Cardiac septum (tissue), 1 donor: ENCODE measurements around the gene SOD2. TPM values are rescaled to one million over a fixed set of nuclear protein-coding genes. Genes with fewer than 3 reads are reported as not detected.
"Not testable (repeated sequence)": the region's sequence is repeated elsewhere in the genome, so short reads cannot be mapped to it uniquely, and the experiment has no call there.

Experiments
- DNase-seq: peaks from one replicate; pipeline ENCODE4 v3.0.0-alpha.2; 2020; ENCODE audit warnings: low spot score
- intact Hi-C: fragments of 100-400 bp; cut with DNase I; formaldehyde crosslinking; loops from one replicate; pipeline ENCODE4 v1.14.0; 2022
- total RNA-seq: library from RNA; stranded (reverse); fragmentation: NEBNext Ultra II Directional; extraction: Animal tissue kit (Norgen Biotek cat#: 25700); gene quantifications from one replicate; pipeline ENCODE4 v1.2.1, GENCODE V29; 2021
- donor health status: DM: no; HTN: no; CAD: no.

The SOD2 gene
- total RNA-seq, 1 donor from 2014 or later: 666 TPM

DNA sequence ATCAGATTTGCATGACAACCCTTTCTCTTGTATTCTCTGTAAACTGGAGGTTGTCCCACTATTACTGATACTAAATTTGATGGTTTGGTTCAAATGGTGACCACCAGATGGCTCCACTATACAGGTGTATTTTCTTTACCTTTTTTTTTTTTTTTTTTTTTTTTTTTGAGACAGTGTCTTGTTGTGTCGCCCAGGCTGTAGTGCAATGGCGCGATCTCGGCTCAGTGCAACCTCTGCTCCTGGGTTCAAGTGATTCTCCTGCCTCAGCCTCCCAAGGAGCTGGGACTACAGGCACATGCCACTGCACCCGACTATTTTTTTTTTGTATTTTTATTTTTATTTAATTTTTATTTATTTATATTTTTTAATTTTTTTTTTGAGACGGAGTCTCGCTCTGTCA lies 27.7 kb upstream of the SOD2 start:
- intact Hi-C loops: loop anchor here (10.0 kb wide), 1 partner anchor 244 kb away; the partner anchor contains the start of gene IGF2R
- DNase-seq: no peak

DNA sequence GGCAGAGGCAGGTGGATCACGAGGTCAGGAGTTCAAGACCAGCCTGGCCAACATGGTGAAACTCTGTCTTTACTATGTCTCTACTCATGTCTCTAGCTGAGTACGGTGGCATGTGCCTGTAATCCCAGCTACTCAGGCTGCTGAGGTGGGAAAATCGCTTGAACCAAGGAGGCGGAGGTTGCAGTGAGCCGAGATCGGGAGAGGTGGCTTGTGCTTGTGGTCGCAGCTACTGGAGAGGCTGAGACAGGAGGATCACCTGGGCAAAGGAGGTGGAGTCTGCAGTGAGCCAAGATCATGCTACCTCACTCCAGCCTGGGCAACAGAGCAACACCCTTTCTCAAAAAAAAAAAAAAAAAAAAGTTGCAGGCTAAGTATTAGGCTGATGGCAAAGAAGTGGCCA lies 26.2 kb upstream of the SOD2 start:
- no peak for DNase-seq
- intact Hi-C loops: no loop called here

DNA sequence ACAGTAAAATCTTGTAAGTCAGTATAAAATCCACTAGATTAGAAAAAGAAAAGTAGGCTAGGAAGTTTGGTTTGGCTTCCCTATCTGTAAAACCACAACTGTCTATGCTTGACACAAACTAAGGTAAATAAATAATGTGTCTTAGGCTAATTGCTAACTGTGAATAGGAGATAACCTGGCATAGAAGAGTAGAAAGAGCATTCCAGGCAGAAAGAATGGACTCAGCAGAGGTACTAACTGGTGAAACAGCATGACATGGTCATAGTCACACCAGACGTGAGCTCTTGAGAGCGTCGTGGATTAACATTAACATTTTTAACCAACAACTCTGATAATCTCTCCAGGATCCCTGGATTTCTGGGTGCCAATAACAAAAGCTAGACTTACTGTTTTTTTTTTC lies 25.6 kb upstream of the SOD2 start:
- no peak for DNase-seq
- intact Hi-C loops: no loop called here

DNA sequence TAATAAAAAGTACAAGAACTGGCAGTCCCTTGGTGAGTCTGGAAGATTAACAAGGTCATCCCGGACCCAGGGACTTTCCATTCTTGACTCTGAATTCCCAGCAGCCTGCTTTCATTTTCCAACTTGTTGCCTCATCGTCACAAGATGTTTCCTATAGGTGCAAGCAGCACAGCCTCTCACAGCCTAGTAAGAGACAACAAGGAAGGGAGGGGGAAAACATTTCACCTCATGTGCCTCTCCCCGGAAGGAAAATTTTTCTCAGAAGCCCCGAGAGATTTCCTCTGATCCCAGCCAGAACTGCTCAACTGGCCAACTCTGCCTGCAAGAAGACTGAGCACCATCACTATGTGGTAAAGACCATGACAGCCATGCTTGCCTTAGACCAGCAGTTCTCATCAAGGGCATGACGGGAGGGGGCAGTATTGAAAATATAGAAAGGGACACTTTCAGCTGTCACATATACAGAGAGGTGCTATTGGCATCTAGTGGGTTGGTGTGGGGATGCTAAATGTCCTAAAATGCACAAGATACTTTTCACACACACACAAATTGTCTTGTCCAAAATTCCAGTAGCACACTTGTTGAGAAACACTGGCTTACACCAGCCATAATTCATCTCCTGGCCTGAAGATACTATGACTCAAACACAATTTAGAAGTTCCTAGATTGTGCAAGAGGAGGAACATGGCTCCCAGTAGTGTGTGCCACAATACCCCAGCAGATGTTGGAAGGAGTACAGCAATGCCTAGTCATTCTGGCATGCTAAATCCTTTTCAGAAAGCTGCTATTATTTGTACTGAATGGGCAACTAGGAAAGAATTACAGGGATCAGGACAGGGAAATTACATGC lies 23.4 kb upstream of the SOD2 start:
- intact Hi-C loops: no loop called here
- no peak for DNase-seq

DNA sequence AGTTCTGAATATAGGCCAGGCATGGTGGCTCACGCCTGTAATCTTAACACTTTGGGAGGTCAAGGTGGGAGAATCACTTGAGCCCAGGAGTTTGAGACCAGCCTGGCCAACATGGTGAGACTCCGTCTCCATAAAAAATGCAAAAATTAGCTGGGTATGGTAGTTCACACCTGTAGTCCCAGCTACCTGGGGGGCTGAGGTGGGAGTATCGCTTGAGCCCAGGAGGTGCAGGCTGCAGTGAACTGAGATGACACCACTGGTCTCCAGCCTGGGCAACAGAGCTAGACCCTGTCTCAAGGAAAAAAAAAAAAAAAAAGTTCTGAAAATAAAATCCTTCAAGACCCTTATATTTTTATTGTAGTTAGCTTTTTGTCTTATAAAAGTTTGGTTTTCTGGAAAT lies 22.6 kb upstream of the SOD2 start:
- intact Hi-C loops: no loop called here
- no peak for DNase-seq

DNA sequence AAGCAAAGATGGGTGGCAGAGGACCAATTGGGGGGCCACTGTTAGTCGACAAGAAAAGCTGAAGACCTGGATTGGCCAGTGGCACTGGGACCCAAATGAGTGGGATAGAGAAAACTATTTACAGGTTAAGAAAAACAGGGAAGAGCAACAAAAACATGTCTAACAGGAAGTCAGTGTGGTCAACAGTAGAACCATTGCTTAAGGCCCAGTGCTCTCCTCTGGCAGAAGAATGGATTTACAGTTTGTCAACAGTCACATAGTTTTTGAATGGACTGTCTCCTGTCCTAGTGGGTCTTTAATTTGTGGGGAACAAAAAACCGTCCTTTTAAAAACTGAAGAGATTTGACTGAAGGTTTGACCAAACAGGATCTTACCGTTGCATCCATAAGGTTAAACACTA lies 22.1 kb upstream of the SOD2 start:
- intact Hi-C loops: no loop called here
- DNase-seq: no peak

DNA sequence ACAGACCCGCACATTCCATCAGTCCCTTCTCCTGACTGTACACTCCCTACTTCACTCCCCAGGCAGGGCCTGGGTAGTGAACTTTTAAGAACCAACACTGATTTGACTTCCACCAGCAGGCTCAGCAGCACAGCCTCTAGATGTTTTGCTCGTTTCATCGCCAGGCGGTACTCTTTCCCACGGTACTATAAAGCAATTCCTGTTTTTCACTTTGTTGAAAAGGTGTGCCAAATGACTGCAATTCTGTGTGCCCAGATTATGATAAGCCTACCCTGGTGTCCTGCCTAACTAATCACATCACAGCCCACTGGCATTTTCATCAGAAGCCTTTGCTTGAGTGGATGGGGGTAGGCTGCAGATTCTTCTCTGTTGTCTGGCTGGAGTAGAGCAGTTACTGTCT lies 21.4 kb upstream of the SOD2 start:
- no peak for DNase-seq
- intact Hi-C loops: no loop called here

DNA sequence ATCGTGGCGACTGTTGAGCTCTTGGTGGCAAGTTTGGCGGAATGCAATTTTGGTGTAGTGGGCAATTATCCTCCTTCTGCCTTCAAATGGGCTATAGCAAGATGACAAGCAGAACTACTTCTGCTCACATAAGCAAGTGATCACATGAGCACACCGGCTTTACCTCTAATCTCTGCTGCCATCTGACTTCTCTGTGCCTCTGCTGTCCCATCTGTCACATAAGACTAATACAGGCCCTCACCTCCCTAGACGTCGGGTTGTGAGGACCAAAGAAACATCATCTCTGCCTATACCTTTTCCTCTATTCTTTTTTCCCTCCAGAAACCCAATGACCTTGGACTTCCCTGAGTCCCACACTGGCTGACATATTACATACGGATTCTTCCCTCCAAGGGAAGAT lies 20.9 kb upstream of the SOD2 start:
- DNase-seq: no peak
- intact Hi-C loops: no loop called here

DNA sequence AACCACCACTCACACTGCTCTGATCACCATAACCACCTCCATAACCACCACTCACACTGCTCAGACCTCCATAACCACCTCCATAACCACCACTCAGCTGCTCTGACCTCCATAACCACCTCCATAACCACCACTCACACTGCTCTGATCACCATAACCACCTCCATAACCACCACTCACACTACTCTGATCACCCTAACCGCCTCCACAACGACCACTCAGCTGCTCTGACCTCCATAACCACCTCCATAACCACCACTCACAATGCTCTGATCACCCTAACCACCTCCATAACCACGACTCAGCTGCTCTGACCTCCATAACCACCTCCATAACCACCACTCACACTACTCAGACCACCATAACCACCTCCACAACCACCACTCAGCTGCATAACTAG lies 19.3 kb upstream of the SOD2 start:
- DNase-seq, intact Hi-C loops: not testable (repeated sequence)

DNA sequence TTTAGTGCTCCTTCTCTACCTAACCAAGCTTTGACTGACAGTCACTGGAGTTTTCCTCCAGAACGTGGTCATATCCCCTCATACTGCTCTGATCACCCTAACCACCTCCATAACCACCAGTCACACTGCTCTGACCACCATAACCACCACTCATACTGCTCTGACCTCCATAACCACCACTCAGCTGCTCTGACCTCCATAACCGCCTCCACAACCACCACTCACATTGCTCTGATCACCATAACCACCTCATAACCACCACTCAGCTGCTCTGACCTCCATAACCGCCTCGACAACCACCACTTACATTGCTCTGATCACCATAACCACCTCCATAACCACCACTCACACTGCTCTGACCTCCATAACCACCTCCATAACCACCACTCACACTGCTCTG lies 17.6 kb upstream of the SOD2 start:
- intact Hi-C loops, DNase-seq: not testable (repeated sequence)

DNA sequence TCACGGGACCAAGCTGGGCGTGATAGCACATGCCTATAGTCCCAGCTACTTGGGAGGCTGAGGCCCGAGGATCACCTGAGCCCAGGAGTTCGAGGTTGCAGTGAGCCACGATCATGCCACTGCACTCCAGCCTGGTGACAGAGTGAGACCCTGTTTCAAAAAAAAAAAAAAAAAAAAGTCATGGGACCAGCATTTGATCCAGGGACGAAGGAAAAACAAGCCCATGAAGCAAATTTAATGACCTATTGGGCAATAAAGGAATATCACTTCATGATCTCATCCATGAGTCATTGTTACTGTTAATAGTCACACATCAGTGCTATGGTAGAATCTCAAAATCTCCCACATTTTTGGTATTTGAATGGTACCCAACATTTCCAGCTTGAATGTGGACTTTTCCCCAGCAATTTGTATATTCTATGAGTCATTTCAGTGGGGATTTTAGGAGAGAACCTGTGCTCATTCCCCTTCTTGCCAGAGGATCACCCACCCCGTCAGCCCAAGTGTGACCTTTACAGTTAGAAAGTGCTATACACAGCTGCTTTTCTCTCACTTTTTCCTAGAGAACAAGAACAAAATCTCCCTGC lies 8.5 kb upstream of the SOD2 start:
- DNase-seq: no peak
- intact Hi-C loops: no loop called here

DNA sequence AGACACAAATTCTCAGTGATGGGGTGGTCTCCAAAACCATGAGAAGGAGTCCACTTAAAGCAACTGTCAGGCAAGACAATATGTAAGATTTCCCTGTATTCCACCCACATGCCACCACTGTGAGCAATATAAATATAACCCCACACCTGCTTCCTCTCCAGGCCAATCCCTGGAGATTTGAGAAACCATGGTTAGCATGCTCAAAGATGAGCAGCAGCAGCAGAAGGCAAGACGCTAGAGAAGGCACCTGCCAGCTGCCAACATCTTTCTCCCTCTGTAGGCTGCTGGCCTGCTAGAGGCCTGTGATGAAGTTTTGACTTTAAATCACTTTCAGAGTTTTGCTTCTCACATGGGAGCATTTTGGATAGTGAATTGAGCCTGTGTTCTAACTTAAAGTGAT lies 7.9 kb upstream of the SOD2 start:
- intact Hi-C loops: no loop called here
- DNase-seq: no peak

DNA sequence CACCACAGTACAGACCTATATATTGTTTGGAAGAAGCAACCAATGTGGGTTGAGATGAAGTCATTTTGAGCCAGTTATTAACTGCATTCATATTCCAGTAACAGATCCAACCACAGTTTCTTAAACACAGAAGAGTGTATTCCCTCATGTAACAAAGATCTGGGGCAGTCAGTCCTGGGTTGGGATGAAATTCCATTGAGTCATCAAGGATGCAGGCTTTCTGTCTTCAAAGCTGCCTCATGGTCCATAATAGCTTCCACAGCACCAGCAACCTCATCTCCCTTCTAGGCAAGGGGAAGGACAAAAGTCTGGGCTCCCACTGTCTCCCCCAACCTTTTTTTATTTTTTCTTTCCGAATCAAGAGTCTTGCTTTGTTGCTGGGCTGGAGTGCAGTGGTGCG lies 2.9 kb upstream of the SOD2 start:
- DNase-seq: no peak
- intact Hi-C loops: no loop called here

DNA sequence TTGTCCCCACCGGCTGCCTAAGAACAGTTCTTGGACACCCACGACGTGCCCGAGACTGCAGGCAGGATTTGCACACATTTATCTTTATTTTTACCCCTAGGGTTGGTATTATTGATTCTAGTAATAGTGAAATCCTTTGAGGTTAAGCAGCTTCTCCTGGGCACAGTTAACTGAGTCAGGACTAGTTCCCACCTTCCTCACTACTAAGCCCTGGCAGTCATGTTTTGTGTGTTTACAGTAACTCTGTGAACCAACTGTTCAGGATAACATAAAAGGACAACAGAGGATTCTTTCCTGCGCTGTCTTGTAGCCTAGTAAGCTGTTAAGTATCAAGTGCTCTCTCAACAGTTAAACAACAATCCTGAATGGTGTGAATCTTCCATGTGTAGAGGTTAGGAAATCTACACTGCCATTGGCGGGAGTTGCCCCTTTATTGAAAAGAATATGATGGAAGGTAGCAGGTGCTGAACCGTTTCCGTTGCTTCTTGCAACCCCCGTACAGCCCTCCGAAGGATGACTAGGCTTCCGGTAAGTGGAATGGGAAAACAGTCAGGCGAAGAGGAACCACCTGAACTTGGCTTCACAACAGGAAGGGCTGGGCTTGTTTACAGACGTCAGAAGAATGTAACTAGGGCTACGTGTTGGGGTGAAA lies 979 bp upstream of the SOD2 start:
- intact Hi-C loops: loop anchor here (1.0 to 2.0 kb wide), 2 partner anchors 33 to 95 kb away; partner anchors contain the start of genes TCP1 and WTAP
- peak; percentile 88 for DNase-seq

DNA sequence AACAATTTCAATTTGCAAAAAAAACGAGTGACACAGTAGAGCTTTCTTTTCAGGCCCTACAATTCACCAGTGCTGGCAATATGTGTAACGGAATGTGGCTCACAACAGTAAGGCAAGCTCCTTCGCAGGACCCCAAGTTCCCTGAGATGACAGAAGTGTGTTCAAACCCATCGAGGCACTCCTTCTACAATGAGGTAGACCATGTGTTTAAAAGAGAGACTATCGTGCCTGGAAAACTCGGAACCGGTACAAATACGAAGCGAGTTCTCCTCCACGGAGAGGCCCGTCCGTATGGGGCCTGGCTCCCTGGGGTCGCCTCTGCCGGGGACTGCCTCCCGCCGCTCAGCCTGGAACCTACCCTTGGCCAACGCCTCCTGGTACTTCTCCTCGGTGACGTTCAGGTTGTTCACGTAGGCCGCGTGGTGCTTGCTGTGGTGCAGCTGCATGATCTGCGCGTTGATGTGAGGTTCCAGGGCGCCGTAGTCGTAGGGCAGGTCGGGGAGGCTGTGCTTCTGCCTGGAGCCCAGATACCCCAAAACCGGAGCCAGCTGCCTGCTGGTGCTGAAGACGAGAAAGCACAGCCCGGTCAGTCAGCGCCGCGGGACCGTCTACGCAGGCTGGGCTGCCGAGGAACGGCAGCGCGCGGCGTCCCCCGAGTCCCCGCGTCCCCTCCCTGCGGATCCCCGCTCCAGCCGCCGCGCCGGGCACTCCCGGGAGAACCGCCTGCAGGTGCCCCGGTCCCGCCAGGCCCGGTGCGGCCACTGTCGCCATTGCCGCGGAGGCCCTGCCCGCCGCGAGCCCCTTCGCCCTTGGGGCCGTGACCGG lies 526 bp downstream of the SOD2 start:
- DNase-seq: peak; percentile 83

DNA sequence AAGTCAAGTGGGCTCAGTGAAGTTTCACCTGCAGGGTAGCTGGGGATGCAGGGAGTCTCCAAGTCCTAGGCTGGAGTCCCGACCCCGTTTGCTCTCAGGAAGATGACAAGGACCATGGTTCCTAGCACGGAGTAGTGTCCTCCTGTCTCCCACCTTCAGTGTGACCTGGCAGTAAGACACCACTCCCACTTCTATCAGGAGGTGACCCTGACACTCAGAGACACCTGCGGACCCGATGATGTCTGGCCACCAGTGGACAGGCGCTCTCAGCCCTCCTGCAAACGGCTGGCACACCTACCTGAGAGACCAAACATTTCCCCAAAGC lies 1.1 kb downstream of the SOD2 start:
- intact Hi-C loops: loop anchor here (2.0 kb wide), 1 partner anchor 35 kb away; the partner anchor contains the start of gene WTAP
- no peak for DNase-seq

More for the DNA sequence above, 526 bp downstream of the SOD2 start:
- intact Hi-C loops: loop anchor here (1.0 to 2.0 kb wide), 2 partner anchors 34 to 97 kb away; partner anchors contain the start of genes TCP1 and WTAP

DNA sequence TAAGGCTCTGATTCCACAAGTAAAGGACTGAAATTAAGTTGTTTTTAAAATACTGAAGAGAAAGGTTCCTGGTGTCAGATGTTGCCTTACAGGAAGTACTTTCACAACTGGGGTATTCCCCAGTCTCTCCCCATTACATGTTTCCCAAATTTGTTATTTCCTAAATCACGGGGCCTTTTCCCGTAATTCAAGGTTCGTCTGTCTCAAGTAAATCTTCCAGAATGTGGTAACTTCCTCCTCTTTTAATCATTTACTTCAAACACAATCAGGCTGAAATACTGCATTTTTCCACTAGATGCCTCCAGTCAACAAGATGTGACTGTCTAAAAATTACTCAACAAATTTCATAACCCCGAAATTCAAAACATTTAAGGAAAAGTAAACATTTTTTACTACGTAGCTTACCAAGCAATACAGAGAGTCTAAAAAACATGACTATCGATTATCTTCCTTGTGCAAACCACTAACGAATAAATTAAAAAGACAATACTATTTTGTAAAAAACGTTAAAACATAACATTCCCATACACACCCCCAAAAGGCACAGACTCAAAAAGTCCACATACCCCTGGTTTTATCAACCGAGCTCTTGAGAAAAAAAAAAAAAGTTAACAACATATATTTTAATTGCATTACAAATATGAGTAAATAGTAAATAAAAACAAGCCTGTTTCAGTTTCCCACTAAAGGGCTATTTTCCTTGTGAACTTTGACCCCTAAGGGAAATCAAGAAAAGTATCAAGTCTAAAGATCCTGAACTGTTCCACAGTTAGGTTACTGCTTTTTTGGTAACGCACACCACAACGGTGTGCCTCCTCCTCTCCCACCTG lies 1.7 kb downstream of the SOD2 start:
- DNase-seq: no peak
- intact Hi-C loops: no loop called here

DNA sequence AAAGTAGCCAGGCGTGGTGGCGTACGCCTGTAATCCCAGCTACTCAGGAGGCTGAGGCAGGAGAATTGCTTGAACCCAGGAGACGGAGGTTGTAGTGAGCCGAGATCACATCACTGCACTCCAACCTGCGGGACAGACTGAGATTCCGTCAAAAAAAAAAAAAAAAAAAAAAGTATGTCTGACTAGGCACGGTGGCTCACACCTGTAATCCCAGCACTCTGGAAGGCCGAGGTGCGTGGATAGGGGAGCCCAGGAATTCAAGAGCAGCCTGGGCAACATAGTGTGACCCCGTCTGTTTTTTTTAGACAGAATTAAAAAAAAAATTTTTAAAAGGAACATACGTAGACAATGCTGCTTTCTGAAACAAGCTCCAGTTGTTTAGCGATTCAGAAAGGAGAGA lies 2.9 kb downstream of the SOD2 start:
- DNase-seq, intact Hi-C loops: not testable (repeated sequence)

DNA sequence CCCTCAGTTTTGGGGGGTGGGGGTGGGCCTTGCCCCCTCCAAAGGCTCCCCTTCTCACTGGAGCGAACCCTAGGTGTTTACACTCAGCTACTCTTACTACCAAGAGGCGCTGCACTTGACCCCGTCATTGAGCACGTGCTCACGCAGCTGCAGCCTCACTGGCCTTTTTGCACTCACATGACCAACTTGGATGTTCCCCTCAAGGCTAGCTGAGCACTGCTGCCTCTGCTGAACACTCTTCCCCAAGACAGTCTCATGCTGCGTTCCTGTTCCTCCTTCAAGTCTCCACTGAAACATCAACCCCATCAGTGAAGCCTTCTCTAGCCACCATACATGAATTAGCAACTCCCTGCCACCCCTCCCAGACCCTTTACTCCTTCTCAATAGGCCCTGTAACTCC lies 4.0 kb downstream of the SOD2 start:
- no peak for DNase-seq
- intact Hi-C loops: no loop called here
